Mucosa of gallbladder (tissue), 1 donor: ENCODE measurements around the gene GUCY1A2. TPM values are rescaled to one million over a fixed set of nuclear protein-coding genes. Genes with fewer than 3 reads are reported as not detected.
A peak's percentile ranks its signal among the peaks of the same experiment; 100 is the strongest.
"Not testable (repeated sequence)": the region's sequence is repeated elsewhere in the genome, so short reads cannot be mapped to it uniquely, and the experiment has no call there.

Source experiments
- DNase-seq: peaks from one replicate; pipeline ENCODE4 v3.0.0-alpha.2; 2020; ENCODE audit warnings: low spot score
- total RNA-seq: library from RNA; stranded (reverse); gene quantifications from one replicate; pipeline ENCODE4 v1.2.1, GENCODE V29; 2021
- donor health status: DM: no; HTN: no; CAD: no.

The GUCY1A2 gene
- total RNA-seq, result 3.2 TPM

GRCh38 chr11:107018219-107018901 is at the start of gene GUCY1A2:
Gene GUCY1A2, minus strand, starts transcription at chr11:107018476. Its CDS starts 421 bp downstream, at chr11:107018055.
- DNase-seq, result no peak

- DNase-seq, result no peak
Observed at GRCh38 chr11:107054391-107054790, 36.1 kb upstream of the GUCY1A2 start.

- not testable (repeated sequence) for DNase-seq
Observed at GRCh38 chr11:107051332-107051731, 33.1 kb upstream of the GUCY1A2 start.

- DNase-seq, result not testable (repeated sequence)
Observed at GRCh38 chr11:107050899-107051298, 32.6 kb upstream of the GUCY1A2 start.

GRCh38 chr11:107050121-107050520 is 31.8 kb upstream of the GUCY1A2 start:
- no peak for DNase-seq

- DNase-seq, result no peak
Observed at GRCh38 chr11:107044503-107044902, 26.2 kb upstream of the GUCY1A2 start.

- DNase-seq, result no peak
Observed at GRCh38 chr11:107043242-107044006, 25.1 kb upstream of the GUCY1A2 start.

- DNase-seq, result no peak
Observed at GRCh38 chr11:107042748-107043147, 24.5 kb upstream of the GUCY1A2 start.

GRCh38 chr11:107041088-107041444 is 22.8 kb upstream of the GUCY1A2 start:
- no peak for DNase-seq

- DNase-seq, result no peak
Observed at GRCh38 chr11:107040433-107041087, 22.3 kb upstream of the GUCY1A2 start.

GRCh38 chr11:107025673-107026072 is 7.4 kb upstream of the GUCY1A2 start:
- DNase-seq, result no peak

GRCh38 chr11:107020594-107020993 is 2.3 kb upstream of the GUCY1A2 start:
- DNase-seq, result no peak

GRCh38 chr11:107018902-107019493 is 722 bp upstream of the GUCY1A2 start:
- peak; percentile 42 for DNase-seq

- peak; percentile 10 for DNase-seq
Observed at GRCh38 chr11:107017433-107018218, 650 bp downstream of the GUCY1A2 start.

- no peak for DNase-seq
Observed at GRCh38 chr11:107017104-107017432, 1.2 kb downstream of the GUCY1A2 start.

- no peak for DNase-seq
Observed at GRCh38 chr11:107014871-107015270, 3.4 kb downstream of the GUCY1A2 start.

- no peak for DNase-seq
Observed at GRCh38 chr11:107011977-107012376, 6.3 kb downstream of the GUCY1A2 start.

GRCh38 chr11:107009190-107009589 is 9.1 kb downstream of the GUCY1A2 start:
- DNase-seq, result no peak

- DNase-seq, result no peak
Observed at GRCh38 chr11:107006076-107006833, 12.0 kb downstream of the GUCY1A2 start.

GRCh38 chr11:106999196-106999595 is 19.1 kb downstream of the GUCY1A2 start:
- no peak for DNase-seq

- DNase-seq, result no peak
Observed at GRCh38 chr11:106998916-106999188, 19.4 kb downstream of the GUCY1A2 start.
